ENCODE data around the gene ZNRF1. TPM values are rescaled to one million over a fixed set of nuclear protein-coding genes. Genes with fewer than 3 reads are reported as not detected.

The ZNRF1 gene
- total and polyA plus RNA-seq, 10 of the 15 experiments (the other 5 are each of a cell fraction or from before 2014, with no cell fraction given) = 5.8 to 25.9 (median 14.3) TPM

DNA sequence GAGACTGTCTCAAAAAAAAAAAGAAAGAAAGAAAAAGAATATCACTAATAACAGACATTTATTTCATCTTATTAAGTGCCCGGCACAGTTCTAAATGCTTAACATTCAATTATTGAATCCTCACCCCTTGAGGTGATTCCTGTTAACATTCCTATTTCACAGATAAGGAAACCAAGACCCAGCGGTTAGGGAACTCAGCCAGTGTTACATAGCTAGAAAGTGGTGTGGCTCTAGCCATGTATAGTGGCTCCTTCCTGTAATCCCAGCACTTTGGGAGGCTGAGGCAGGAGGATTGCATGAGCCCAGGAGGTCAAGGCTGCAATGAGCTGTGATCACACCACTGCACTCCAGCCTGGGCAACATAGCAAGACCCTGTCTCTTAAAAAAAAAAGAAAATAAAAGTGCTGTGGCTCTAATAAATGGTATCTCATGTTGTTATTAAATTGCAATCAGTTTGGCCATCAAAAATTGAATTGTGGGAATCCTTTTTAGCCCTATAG lies 28.1 kb downstream of the ZNRF1 start:
- in situ Hi-C loops (cut with MboI) = no loop called here
- no peak for FAIRE-seq
- RAD21 ChIA-PET (ENCODE audit: unreplicated experiment) = interaction anchor here (1.1 to 1.5 kb wide), 2 partner anchors 21 to 25 kb away, joined by 3 to 4 read pairs; no protein-coding TSS in a partner anchor
- no TSS peak for BruUV-seq (replicated peaks)
- Histone ChIP-seq H3K9ac (ENCODE audit: control insufficient read depth, insufficient read depth, low read length) (no peak overlapping the region), H4K20me1 (ENCODE audit: control insufficient read depth, insufficient read depth) (no peaks in the 10 kb centered on the region), H2AFZ (ENCODE audit: control insufficient read depth, low read depth, low read length) (no peak overlapping the region), H3K4me1 (ENCODE audit: control insufficient read depth, insufficient read depth, low read length) (peaks cover 20% of the 10 kb centered on the region), H3K36me3 (ENCODE audit: control insufficient read depth in 2 of 2, insufficient read depth in 2 of 2, low read length in 1 of 2) (no peaks in the 10 kb centered on the region), H3K27me3 (replicated peaks in 1 of 2; ENCODE audit: control insufficient read depth in 2 of 2, insufficient read depth in 2 of 2, low read length in 1 of 2) (no peaks in the 10 kb centered on the region), H3K79me2 (ENCODE audit: control insufficient read depth, insufficient read depth, low read length) (peaks cover 3% of the 10 kb centered on the region), H3K27ac (ENCODE audit: control insufficient read depth, insufficient read depth) (no peak overlapping the region), H3K4me2 (ENCODE audit: control insufficient read depth, insufficient read depth) (no peak overlapping the region), H3K9me3 (replicated peaks; ENCODE audit: control insufficient read depth, insufficient read depth, low read length) (peaks cover 1% of the 10 kb centered on the region; the same call in 2 of the 3 replicates), H3K4me3 (no peak overlapping the region)
- TF ChIP-seq KAT2A (conservative IDR thresholded peaks at IDR 0.05; ENCODE audit: control insufficient read depth, low read depth, low read length) (no peak), TCF7 (IDR thresholded peaks at IDR 0.05; ENCODE audit: borderline replicate concordance) (no peak), SMC3 (IDR thresholded peaks at IDR 0.05; ENCODE audit: borderline replicate concordance, low read length) (no peak), ASH2L (IDR thresholded peaks at IDR 0.05; ENCODE audit: borderline replicate concordance, low read depth) (no peak), RBBP5 (conservative IDR thresholded peaks at IDR 0.05) (no peak), BCLAF1 (IDR thresholded peaks at IDR 0.05) (no peak), BACH1 (IDR thresholded peaks at IDR 0.05; ENCODE audit: borderline replicate concordance) (no peak)
- TF ChIP-seq, protein P1, sequence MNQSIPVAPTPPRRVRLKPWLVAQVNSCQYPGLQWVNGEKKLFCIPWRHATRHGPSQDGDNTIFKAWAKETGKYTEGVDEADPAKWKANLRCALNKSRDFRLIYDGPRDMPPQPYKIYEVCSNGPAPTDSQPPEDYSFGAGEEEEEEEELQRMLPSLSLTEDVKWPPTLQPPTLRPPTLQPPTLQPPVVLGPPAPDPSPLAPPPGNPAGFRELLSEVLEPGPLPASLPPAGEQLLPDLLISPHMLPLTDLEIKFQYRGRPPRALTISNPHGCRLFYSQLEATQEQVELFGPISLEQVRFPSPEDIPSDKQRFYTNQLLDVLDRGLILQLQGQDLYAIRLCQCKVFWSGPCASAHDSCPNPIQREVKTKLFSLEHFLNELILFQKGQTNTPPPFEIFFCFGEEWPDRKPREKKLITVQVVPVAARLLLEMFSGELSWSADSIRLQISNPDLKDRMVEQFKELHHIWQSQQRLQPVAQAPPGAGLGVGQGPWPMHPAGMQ (IDR thresholded peaks at IDR 0.05; ENCODE audit: borderline replicate concordance) = no peak
- TF ChIP-seq, protein P2, sequence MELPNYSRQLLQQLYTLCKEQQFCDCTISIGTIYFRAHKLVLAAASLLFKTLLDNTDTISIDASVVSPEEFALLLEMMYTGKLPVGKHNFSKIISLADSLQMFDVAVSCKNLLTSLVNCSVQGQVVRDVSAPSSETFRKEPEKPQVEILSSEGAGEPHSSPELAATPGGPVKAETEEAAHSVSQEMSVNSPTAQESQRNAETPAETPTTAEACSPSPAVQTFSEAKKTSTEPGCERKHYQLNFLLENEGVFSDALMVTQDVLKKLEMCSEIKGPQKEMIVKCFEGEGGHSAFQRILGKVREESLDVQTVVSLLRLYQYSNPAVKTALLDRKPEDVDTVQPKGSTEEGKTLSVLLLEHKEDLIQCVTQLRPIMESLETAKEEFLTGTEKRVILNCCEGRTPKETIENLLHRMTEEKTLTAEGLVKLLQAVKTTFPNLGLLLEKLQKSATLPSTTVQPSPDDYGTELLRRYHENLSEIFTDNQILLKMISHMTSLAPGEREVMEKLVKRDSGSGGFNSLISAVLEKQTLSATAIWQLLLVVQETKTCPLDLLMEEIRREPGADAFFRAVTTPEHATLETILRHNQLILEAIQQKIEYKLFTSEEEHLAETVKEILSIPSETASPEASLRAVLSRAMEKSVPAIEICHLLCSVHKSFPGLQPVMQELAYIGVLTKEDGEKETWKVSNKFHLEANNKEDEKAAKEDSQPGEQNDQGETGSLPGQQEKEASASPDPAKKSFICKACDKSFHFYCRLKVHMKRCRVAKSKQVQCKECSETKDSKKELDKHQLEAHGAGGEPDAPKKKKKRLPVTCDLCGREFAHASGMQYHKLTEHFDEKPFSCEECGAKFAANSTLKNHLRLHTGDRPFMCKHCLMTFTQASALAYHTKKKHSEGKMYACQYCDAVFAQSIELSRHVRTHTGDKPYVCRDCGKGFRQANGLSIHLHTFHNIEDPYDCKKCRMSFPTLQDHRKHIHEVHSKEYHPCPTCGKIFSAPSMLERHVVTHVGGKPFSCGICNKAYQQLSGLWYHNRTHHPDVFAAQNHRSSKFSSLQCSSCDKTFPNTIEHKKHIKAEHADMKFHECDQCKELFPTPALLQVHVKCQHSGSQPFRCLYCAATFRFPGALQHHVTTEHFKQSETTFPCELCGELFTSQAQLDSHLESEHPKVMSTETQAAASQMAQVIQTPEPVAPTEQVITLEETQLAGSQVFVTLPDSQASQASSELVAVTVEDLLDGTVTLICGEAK (IDR thresholded peaks at IDR 0.05; ENCODE audit: borderline replicate concordance) = no peak
- TF ChIP-seq, protein P3, sequence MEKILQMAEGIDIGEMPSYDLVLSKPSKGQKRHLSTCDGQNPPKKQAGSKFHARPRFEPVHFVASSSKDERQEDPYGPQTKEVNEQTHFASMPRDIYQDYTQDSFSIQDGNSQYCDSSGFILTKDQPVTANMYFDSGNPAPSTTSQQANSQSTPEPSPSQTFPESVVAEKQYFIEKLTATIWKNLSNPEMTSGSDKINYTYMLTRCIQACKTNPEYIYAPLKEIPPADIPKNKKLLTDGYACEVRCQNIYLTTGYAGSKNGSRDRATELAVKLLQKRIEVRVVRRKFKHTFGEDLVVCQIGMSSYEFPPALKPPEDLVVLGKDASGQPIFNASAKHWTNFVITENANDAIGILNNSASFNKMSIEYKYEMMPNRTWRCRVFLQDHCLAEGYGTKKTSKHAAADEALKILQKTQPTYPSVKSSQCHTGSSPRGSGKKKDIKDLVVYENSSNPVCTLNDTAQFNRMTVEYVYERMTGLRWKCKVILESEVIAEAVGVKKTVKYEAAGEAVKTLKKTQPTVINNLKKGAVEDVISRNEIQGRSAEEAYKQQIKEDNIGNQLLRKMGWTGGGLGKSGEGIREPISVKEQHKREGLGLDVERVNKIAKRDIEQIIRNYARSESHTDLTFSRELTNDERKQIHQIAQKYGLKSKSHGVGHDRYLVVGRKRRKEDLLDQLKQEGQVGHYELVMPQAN (conservative IDR thresholded peaks at IDR 0.05) = no peak
- SMC1A ChIA-PET (ENCODE audit: uncharacterized antibody, unreplicated experiment) = no interaction called here
- intact Hi-C loops (cut with micrococcal nuclease; ENCODE audit: unreplicated experiment) = no loop called here
- no peak for ATAC-seq
- 93% methylated on average over 2 of the region's 2 CpGs for WGBS (ENCODE audit: insufficient coverage, insufficient replicate concordance, low lambda C conversion rate, missing lambda C conversion rate)
- CTCF ChIA-PET = no interaction called here
- DNase-seq (ENCODE audit: low read depth, low spot score) = no peak
- POLR2A ChIA-PET = interaction anchor here (0.7 kb wide), 1 partner anchor 16 kb away, joined by 3 read pairs; no protein-coding TSS in a partner anchor

Data from GM12878 (cell line).